Astrocyte (in vitro differentiated cells and primary cell): Measurements from ENCODE around the gene ABLIM2. TPM values are rescaled to one million over a fixed set of nuclear protein-coding genes. Genes with fewer than 3 reads are reported as not detected.

ENCODE experiments used
- DNase-seq: peaks from one replicate; pipeline ENCODE4 v3.0.0-alpha.2; 2010; ENCODE audit warnings: low read depth
- FAIRE-seq: peaks from 2 replicates; lab custom pipeline; 2011; peaks lifted over from hg19 to GRCh38; lab: Jason Lieb, UNC
- H2AFZ ChIP-seq: 2 replicates; pipeline ENCODE4 v1.6.0; 2012; ENCODE audit warnings: low read depth, low read length, inconsistent platforms
- H3K27ac ChIP-seq: 2 replicates; pipeline ENCODE4 v1.5.1; 2011; ENCODE audit warnings: low read depth, low read length, inconsistent platforms
- H3K27me3 ChIP-seq: 2 replicates; pipeline ENCODE4 v1.6.0; 2011; ENCODE audit warnings: low read length, inconsistent platforms; ENCODE audit not compliant: insufficient read depth
- H3K36me3 ChIP-seq: 2 replicates; pipeline ENCODE4 v1.5.1; 2011; ENCODE audit warnings: low read length, inconsistent platforms; ENCODE audit not compliant: insufficient read depth
- H3K4me1 ChIP-seq: 2 replicates; pipeline ENCODE4 v1.5.1; 2011; ENCODE audit warnings: low read length, inconsistent platforms; ENCODE audit not compliant: insufficient read depth
- H3K4me2 ChIP-seq: 2 replicates; pipeline ENCODE4 v1.6.0; 2012; ENCODE audit warnings: low read length, inconsistent platforms
- H3K4me3 ChIP-seq: 2 replicates; pipeline ENCODE4 v1.5.1; 2011; ENCODE audit warnings: low read depth, mild to moderate bottlenecking, low read length, inconsistent platforms; ENCODE audit not compliant: insufficient read depth
- H3K79me2 ChIP-seq: 2 replicates; pipeline ENCODE4 v1.6.0; 2012; ENCODE audit warnings: mild to moderate bottlenecking, low read length, inconsistent platforms; ENCODE audit not compliant: insufficient read depth
- H3K9ac ChIP-seq: 2 replicates; pipeline ENCODE4 v1.6.0; 2012; ENCODE audit warnings: mild to moderate bottlenecking, low read length, inconsistent platforms
- H3K9me3 ChIP-seq: 2 replicates; pipeline ENCODE4 v1.5.1; 2012; ENCODE audit warnings: low read depth, mild to moderate bottlenecking, low read length, inconsistent platforms; ENCODE audit not compliant: insufficient read depth
- H4K20me1 ChIP-seq: 2 replicates; pipeline ENCODE4 v1.6.0; 2012; ENCODE audit warnings: low read length, inconsistent platforms; ENCODE audit not compliant: insufficient read depth
- H3K27ac Mint-ChIP-seq: one replicate; pipeline ENCODE4 v1.8.0; 2021; ENCODE audit warnings: mild to moderate bottlenecking, mixed read lengths; ENCODE audit not compliant: unreplicated experiment
- H3K27me3 Mint-ChIP-seq: one replicate; pipeline ENCODE4 v1.8.0; 2021; ENCODE audit warnings: low read depth, mixed read lengths; ENCODE audit not compliant: unreplicated experiment
- H3K36me3 Mint-ChIP-seq: one replicate; pipeline ENCODE4 v1.8.0; 2021; ENCODE audit warnings: low read depth, mixed read lengths; ENCODE audit not compliant: unreplicated experiment
- H3K4me1 Mint-ChIP-seq: one replicate; pipeline ENCODE4 v1.8.0; 2021; ENCODE audit warnings: low read depth, mixed read lengths; ENCODE audit not compliant: unreplicated experiment
- H3K4me3 Mint-ChIP-seq: one replicate; pipeline ENCODE4 v1.8.0; 2021; ENCODE audit warnings: mild to moderate bottlenecking, moderate library complexity, mixed read lengths; ENCODE audit not compliant: unreplicated experiment
- H3K9me3 Mint-ChIP-seq: one replicate; pipeline ENCODE4 v1.8.0; 2021; ENCODE audit warnings: mild to moderate bottlenecking, mixed read lengths; ENCODE audit not compliant: unreplicated experiment
- EZH2 ChIP-seq: IDR thresholded peaks from 2 replicates; pipeline ENCODE4 v1.6.1; 2012; ENCODE audit warnings: mild to moderate bottlenecking, low read length, inconsistent platforms; ENCODE audit not compliant: insufficient read depth
- total RNA-seq: library from RNA; stranded (reverse); gene quantifications from 2 replicates; pipeline ENCODE4 v1.2.1, GENCODE V29; 2021
- TF ChIP-seq, protein P1 (sequence below): IDR thresholded peaks from 2 replicates; pipeline ENCODE4 v1.5.1; 2011; ENCODE audit warnings: low read depth, mild to moderate bottlenecking, inconsistent platforms, low read length, moderate library complexity; ENCODE audit not compliant: insufficient read depth

Gene ABLIM2
- total RNA-seq, 1 donor from 2014 or later = 0.50 TPM

DNA sequence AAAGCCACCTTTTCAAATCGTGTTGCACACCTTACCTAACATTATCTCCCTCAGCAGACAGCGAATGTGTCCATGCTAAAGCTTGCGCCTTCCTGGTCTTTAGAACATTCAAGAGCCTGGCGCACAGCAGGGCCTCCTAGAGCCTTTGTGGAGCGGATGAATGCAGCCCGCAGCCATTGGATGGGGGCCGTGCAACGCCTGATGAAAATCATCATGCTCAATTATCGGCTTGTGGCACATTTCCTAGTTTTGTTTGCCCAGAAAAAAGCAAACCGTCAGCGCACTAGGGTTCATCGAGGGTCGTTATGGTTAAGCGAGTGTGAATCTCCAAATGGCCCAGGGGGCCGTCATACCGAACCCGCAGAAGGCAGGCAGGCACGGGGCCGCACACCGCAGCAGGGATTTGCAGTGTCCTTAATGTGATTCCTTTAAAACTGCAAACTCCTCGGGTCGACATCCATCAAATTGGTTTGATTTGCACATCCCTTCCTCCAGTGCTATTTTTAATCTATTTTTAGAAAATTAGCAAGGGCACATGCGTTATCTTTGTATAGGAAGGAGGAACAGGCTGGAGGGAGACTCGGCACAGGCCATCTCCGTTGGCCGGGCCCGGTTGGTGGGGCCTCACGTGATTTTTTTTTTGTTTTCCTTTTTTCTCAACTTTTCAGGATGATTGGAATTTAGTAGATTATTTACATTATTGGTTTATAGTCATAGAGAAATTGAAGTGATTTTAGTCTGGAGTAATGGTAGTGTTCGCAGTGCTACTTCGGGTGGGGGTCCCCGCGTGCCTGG lies 53.1 kb downstream of the ABLIM2 start:
- Histone ChIP-seq H3K27me3 (peaks cover 39% of the 10 kb centered on the region), H3K4me2 (no peak overlapping the region), H3K79me2 (no peaks in the 10 kb centered on the region), H4K20me1 (no peaks in the 10 kb centered on the region), H3K4me3 (no peak overlapping the region), H2AFZ (no peak overlapping the region), H3K9ac (no peak overlapping the region), H3K36me3 (no peaks in the 10 kb centered on the region), H3K4me1 (no peaks in the 10 kb centered on the region), H3K9me3 (peaks cover 6% of the 10 kb centered on the region), H3K27ac (no peak overlapping the region)
- H3K9me3 Mint-ChIP-seq = no peaks in the 10 kb centered on the region
- no peak overlapping the region for H3K27ac Mint-ChIP-seq
- TF ChIP-seq EZH2 = no peak
- TF ChIP-seq, protein P1, sequence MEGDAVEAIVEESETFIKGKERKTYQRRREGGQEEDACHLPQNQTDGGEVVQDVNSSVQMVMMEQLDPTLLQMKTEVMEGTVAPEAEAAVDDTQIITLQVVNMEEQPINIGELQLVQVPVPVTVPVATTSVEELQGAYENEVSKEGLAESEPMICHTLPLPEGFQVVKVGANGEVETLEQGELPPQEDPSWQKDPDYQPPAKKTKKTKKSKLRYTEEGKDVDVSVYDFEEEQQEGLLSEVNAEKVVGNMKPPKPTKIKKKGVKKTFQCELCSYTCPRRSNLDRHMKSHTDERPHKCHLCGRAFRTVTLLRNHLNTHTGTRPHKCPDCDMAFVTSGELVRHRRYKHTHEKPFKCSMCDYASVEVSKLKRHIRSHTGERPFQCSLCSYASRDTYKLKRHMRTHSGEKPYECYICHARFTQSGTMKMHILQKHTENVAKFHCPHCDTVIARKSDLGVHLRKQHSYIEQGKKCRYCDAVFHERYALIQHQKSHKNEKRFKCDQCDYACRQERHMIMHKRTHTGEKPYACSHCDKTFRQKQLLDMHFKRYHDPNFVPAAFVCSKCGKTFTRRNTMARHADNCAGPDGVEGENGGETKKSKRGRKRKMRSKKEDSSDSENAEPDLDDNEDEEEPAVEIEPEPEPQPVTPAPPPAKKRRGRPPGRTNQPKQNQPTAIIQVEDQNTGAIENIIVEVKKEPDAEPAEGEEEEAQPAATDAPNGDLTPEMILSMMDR = no peak
- DNase-seq = no peak
- peaks cover 60% of the 10 kb centered on the region for H3K27me3 Mint-ChIP-seq
- FAIRE-seq = no peak
- H3K4me3 Mint-ChIP-seq = no peak overlapping the region
- H3K4me1 Mint-ChIP-seq = peaks cover 4% of the 10 kb centered on the region
- no peaks in the 10 kb centered on the region for H3K36me3 Mint-ChIP-seq

DNA sequence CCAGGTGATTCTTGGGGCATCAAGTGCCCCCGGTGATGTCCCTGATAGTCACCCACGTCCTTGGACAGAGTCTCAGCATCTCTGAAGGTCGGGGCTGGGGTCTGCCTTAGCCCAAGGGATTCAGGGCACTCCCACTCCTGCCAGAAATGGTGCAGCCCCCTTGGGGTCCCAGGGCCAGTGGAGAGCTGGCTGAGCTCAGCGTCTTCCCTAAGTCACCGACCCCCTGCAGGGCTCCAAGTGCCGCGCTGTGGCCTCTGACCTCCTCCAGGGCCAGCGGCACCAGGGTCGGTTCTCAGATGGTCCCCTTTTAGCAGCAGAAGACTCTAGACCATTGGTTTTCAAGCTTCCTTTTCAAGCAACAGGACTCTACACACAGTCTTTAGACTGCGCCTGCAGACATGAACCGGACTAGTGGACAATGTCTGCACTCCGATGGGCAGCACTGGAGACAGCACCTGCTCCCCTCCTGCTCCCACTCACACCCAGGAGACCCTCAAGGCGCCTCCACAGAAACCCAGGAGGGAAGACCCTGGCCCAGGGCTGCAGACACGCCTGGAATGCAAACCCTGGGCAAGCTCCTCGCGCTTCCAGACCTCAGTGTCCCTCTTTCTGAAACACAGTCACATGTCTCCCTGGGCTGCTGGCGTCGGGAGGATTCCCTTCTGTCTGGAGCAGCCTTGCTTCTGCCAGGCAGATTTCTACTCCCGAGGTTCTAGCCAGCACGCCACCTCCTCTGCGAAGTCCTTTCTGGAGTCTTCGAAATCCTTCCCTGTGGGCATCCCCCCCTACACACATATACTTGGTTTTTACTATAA lies 53.9 kb downstream of the ABLIM2 start:
- no peaks in the 10 kb centered on the region for H3K4me1 ChIP-seq
- no peaks in the 10 kb centered on the region for H3K36me3 ChIP-seq
- TF ChIP-seq, protein P1 = no peak
- TF ChIP-seq EZH2 = no peak
- peaks cover 1% of the 10 kb centered on the region for H3K4me1 Mint-ChIP-seq
- no peak for DNase-seq
- H2AFZ ChIP-seq = no peak overlapping the region
- H3K9ac ChIP-seq = no peak overlapping the region
- peaks cover 6% of the 10 kb centered on the region for H3K9me3 ChIP-seq
- H4K20me1 ChIP-seq = no peaks in the 10 kb centered on the region
- no peaks in the 10 kb centered on the region for H3K9me3 Mint-ChIP-seq
- no peak overlapping the region for H3K27ac Mint-ChIP-seq
- no peaks in the 10 kb centered on the region for H3K79me2 ChIP-seq
- H3K27me3 Mint-ChIP-seq = peaks cover 60% of the 10 kb centered on the region
- no peak overlapping the region for H3K27ac ChIP-seq
- no peaks in the 10 kb centered on the region for H3K36me3 Mint-ChIP-seq
- no peak overlapping the region for H3K4me3 ChIP-seq
- peaks cover 39% of the 10 kb centered on the region for H3K27me3 ChIP-seq
- H3K4me3 Mint-ChIP-seq = no peak overlapping the region
- no peak overlapping the region for H3K4me2 ChIP-seq
- FAIRE-seq = no peak
